H9 (cell line): Measurements from ENCODE around the gene SLIT1. TPM values are rescaled to one million over a fixed set of nuclear protein-coding genes. Genes with fewer than 3 reads are reported as not detected.
A peak's percentile ranks its signal among the peaks of the same experiment; 100 is the strongest.

ENCODE experiments used
- DNase-seq: peaks from one replicate; pipeline ENCODE4 v3.0.0-alpha.2; 2017
- H2AFZ ChIP-seq: one replicate; pipeline ENCODE4 v1.6.1; 2013; ENCODE audit warnings: mild to moderate bottlenecking, low read length, control low read depth, moderate library complexity
- H2AK5ac ChIP-seq: 2 replicates; pipeline ENCODE4 v1.6.1; 2013; ENCODE audit warnings: low read length, control low read depth, mixed read lengths; ENCODE audit not compliant: insufficient read length
- H2BK120ac ChIP-seq: one replicate; pipeline ENCODE4 v1.6.1; 2013; ENCODE audit warnings: low read depth, mild to moderate bottlenecking, low read length, control low read depth, inconsistent platforms; ENCODE audit not compliant: poor library complexity, severe bottlenecking
- H2BK12ac ChIP-seq: 2 replicates; pipeline ENCODE4 v1.6.1; 2013; ENCODE audit warnings: low read length, control low read depth, mixed read lengths, low read depth; ENCODE audit not compliant: insufficient read length
- H2BK15ac ChIP-seq: 2 replicates; pipeline ENCODE4 v1.6.1; 2013; ENCODE audit warnings: low read depth, low read length, control low read depth
- H2BK20ac ChIP-seq: one replicate; pipeline ENCODE4 v1.6.1; 2013; ENCODE audit warnings: low read depth, mild to moderate bottlenecking, low read length, control low read depth, inconsistent platforms; ENCODE audit not compliant: poor library complexity, severe bottlenecking
- H2BK5ac ChIP-seq: 2 replicates; pipeline ENCODE4 v1.6.1; 2013; ENCODE audit warnings: low read length, control low read depth, mixed read lengths; ENCODE audit not compliant: insufficient read length
- H3K14ac ChIP-seq: 2 replicates; pipeline ENCODE4 v1.6.1; 2013; ENCODE audit warnings: low read length, control low read depth; ENCODE audit not compliant: insufficient read depth
- H3K18ac ChIP-seq: 2 replicates; pipeline ENCODE4 v1.6.1; 2013; ENCODE audit warnings: low read depth, mild to moderate bottlenecking, mixed read lengths, low read length, control low read depth; ENCODE audit not compliant: insufficient read length
- H3K23ac ChIP-seq: 2 replicates; pipeline ENCODE4 v1.6.1; 2013; ENCODE audit warnings: low read length, control low read depth, mixed read lengths, low read depth; ENCODE audit not compliant: insufficient read length
- H3K23me2 ChIP-seq: 2 replicates; pipeline ENCODE4 v1.6.1; 2013; ENCODE audit warnings: low read depth, mild to moderate bottlenecking, mixed read lengths, low read length, control low read depth; ENCODE audit not compliant: insufficient read length, poor library complexity, severe bottlenecking
- H3K27ac ChIP-seq: 2 replicates; pipeline ENCODE4 v1.5.1; 2013; ENCODE audit warnings: low read length, control low read depth, mixed read lengths, low read depth; ENCODE audit not compliant: insufficient read length
- H3K27me3 ChIP-seq: 2 replicates; pipeline ENCODE4 v1.6.1; 2013; ENCODE audit warnings: low read length, control low read depth, inconsistent platforms; ENCODE audit not compliant: insufficient read depth
- H3K4ac ChIP-seq: 2 replicates; pipeline ENCODE4 v1.6.1; 2013; ENCODE audit warnings: low read depth, mild to moderate bottlenecking, control low read depth, inconsistent platforms, low read length, moderate library complexity
- H3K4me1 ChIP-seq: 2 replicates; pipeline ENCODE4 v1.6.1; 2013; ENCODE audit warnings: low read length, control low read depth, inconsistent platforms; ENCODE audit not compliant: insufficient read depth
- H3K4me2 ChIP-seq: 2 replicates; pipeline ENCODE4 v1.6.1; 2013; ENCODE audit warnings: low read length, control low read depth, mixed read lengths; ENCODE audit not compliant: insufficient read length, insufficient read depth
- H3K56ac ChIP-seq: 2 replicates; pipeline ENCODE4 v1.6.1; 2013; ENCODE audit warnings: low read depth, mild to moderate bottlenecking, mixed read lengths, low read length, control low read depth; ENCODE audit not compliant: insufficient read length
- H3K79me1 ChIP-seq: 2 replicates; pipeline ENCODE4 v1.6.1; 2013; ENCODE audit warnings: low read depth, mild to moderate bottlenecking, moderate library complexity, low read length, control low read depth, inconsistent platforms; ENCODE audit not compliant: insufficient read depth, poor library complexity, severe bottlenecking
- H3K79me2 ChIP-seq: 2 replicates; pipeline ENCODE4 v1.6.1; 2013; ENCODE audit warnings: low read length, control low read depth, inconsistent platforms; ENCODE audit not compliant: insufficient read depth
- H3K9ac ChIP-seq: 2 replicates; pipeline ENCODE4 v1.6.1; 2013; ENCODE audit warnings: low read length, control low read depth, mixed read lengths; ENCODE audit not compliant: insufficient read length; ENCODE audit errors: extremely low read depth
- H3K9me3 ChIP-seq: one replicate; pipeline ENCODE4 v1.6.1; 2013; ENCODE audit warnings: low read depth, low read length, inconsistent platforms; ENCODE audit not compliant: control insufficient read depth
- H3T11ph ChIP-seq: one replicate; pipeline ENCODE4 v1.6.1; 2013; ENCODE audit warnings: mild to moderate bottlenecking, low read length, control low read depth, inconsistent platforms
- H4K20me1 ChIP-seq: one replicate; pipeline ENCODE4 v1.6.1; 2013; ENCODE audit not compliant: control insufficient read depth, insufficient read length, insufficient read depth
- H4K5ac ChIP-seq: 2 replicates; pipeline ENCODE4 v1.6.1; 2013; ENCODE audit warnings: low read depth, mild to moderate bottlenecking, mixed read lengths, low read length, control low read depth; ENCODE audit not compliant: insufficient read length
- H4K8ac ChIP-seq: replicated peaks from 2 replicates; pipeline ENCODE4 v1.6.1; 2013; ENCODE audit warnings: low read length, control low read depth, mixed read lengths, low read depth; ENCODE audit not compliant: insufficient read length
- H4K91ac ChIP-seq: 2 replicates; pipeline ENCODE4 v1.6.1; 2013; ENCODE audit warnings: low read depth, mild to moderate bottlenecking, moderate library complexity, mixed read lengths, low read length, control low read depth; ENCODE audit not compliant: insufficient read length
- H3K27ac Mint-ChIP-seq, 3 experiments: 2 replicates in 2 of 3; 3 replicates in 1 of 3; pipeline ENCODE4 v1.8.0; 2020 to 2021; ENCODE audit warnings: mixed read lengths in 3 of 3, mild to moderate bottlenecking in 1 of 3, moderate library complexity in 1 of 3
- H3K27me3 Mint-ChIP-seq: 2 replicates; pipeline ENCODE4 v1.8.0; 2021; ENCODE audit warnings: low read depth, mild to moderate bottlenecking, moderate library complexity, mixed read lengths
- H3K36me3 Mint-ChIP-seq, 3 experiments: 2 replicates in 2 of 3; 3 replicates in 1 of 3; pipeline ENCODE4 v1.8.0; 2020 to 2021; ENCODE audit warnings: low read depth in 3 of 3, mixed read lengths in 3 of 3; ENCODE audit not compliant: insufficient read depth in 1 of 3
- H3K4me1 Mint-ChIP-seq, 2 experiments: 2 replicates each; pipeline ENCODE4 v1.8.0; 2020; ENCODE audit warnings: mixed read lengths in 2 of 2
- H3K4me3 Mint-ChIP-seq, 2 experiments: 2 replicates in 1 of 2; 3 replicates in 1 of 2; pipeline ENCODE4 v1.8.0; 2020 to 2021; ENCODE audit warnings: mild to moderate bottlenecking in 2 of 2, mixed read lengths in 2 of 2, moderate library complexity in 1 of 2
- H3K9me3 Mint-ChIP-seq, 2 experiments: 2 replicates in 1 of 2; 3 replicates in 1 of 2; pipeline ENCODE4 v1.8.0; 2020; ENCODE audit warnings: mild to moderate bottlenecking in 2 of 2, mixed read lengths in 2 of 2, moderate library complexity in 1 of 2
- CTCF ChIP-seq: fragments of 200-600 bp; sonication (generic); conservative IDR thresholded peaks from 3 replicates; pipeline ENCODE4 v1.8.0; 2021; ENCODE audit warnings: antibody characterized with exemption, mild to moderate bottlenecking
- WGBS: extraction: QIAGEN DNeasy Blood & Tissue Kit; methylation state at CpG from one replicate; pipeline ENCODE4 v1.1.7; 2013; ENCODE audit warnings: missing lambda C conversion rate, low lambda C conversion rate, mixed read lengths; ENCODE audit not compliant: insufficient read length; ENCODE audit errors: extremely low coverage; 5-methylcytosine and 5-hydroxymethylcytosine counted together
- total RNA-seq: library from RNA; stranded (reverse); gene quantifications from 2 replicates; pipeline ENCODE4 v1.2.1, GENCODE V29; 2021

The SLIT1 gene
- total RNA-seq, 1 experiment from 2014 or later, result 0.57 TPM

- no peak overlapping the region for H2BK12ac ChIP-seq
- DNase-seq, result no peak
- no peak overlapping the region for H3K27ac Mint-ChIP-seq
- H3K23ac ChIP-seq, result no peak overlapping the region
- H3K4me2 ChIP-seq, result peak overlapping the region; percentile 65
- H3K79me2 ChIP-seq, result no peaks in the 10 kb centered on the region
- no peak overlapping the region for H4K8ac ChIP-seq
- peaks cover 13 to 15% of the 10 kb centered on the region in 2 experiments for H3K4me1 Mint-ChIP-seq
- no peaks in the 10 kb centered on the region for H3K36me3 Mint-ChIP-seq
- H2BK15ac ChIP-seq, result no peak overlapping the region
- no peak overlapping the region for H3K9ac ChIP-seq
- no peak overlapping the region for H4K5ac ChIP-seq
- no peak overlapping the region for H4K91ac ChIP-seq
- no peaks in the 10 kb centered on the region for H3K79me1 ChIP-seq
- no peak overlapping the region for H2BK120ac ChIP-seq
- H3K27ac ChIP-seq, result no peak overlapping the region
- no peaks in the 10 kb centered on the region for H3K9me3 ChIP-seq
- peak overlapping the region; percentile 74 to 83 for H3K4me3 Mint-ChIP-seq
- WGBS, result no CpG with 5 or more reads among the region's 11 CpGs
- no peaks in the 10 kb centered on the region; the same call in 1 of the 2 replicates for H3K4me1 ChIP-seq
- peaks cover 5% of the 10 kb centered on the region; the same call in 1 of the 2 replicates for H3K27me3 ChIP-seq
- no peak overlapping the region for H3K14ac ChIP-seq
- H2AFZ ChIP-seq, result peak overlapping the region; percentile 26
- no peak overlapping the region for H3K18ac ChIP-seq
- no peaks in the 10 kb centered on the region for H4K20me1 ChIP-seq
- H3K56ac ChIP-seq, result no peak overlapping the region
- peaks cover 47% of the 10 kb centered on the region for H3K27me3 Mint-ChIP-seq
- no peak overlapping the region for H2AK5ac ChIP-seq
- H3K23me2 ChIP-seq, result peaks cover 6% of the 10 kb centered on the region
- no peaks in the 10 kb centered on the region for H3K9me3 Mint-ChIP-seq
- no peak for TF ChIP-seq CTCF
- H3K4ac ChIP-seq, result no peak overlapping the region
- H2BK20ac ChIP-seq, result no peak overlapping the region
- H2BK5ac ChIP-seq, result no peak overlapping the region
- H3T11ph ChIP-seq, result no peak overlapping the region
Observed at GRCh38 chr10:97195706-97196222, 10.0 kb upstream of the SLIT1 start.
